PC-9 (cell line): ENCODE results near the gene SERTAD4.

Source experiments
- CTCF ChIP-seq: fragments of 200-600 bp; sonication (generic); conservative IDR thresholded peaks from 2 replicates; pipeline ENCODE4 v1.6.1; 2017; ENCODE audit warnings: mixed run types, antibody characterized with exemption, mild to moderate bottlenecking, moderate library complexity
- EZH2 ChIP-seq: fragments of 200-600 bp; sonication (generic); IDR thresholded peaks from 2 replicates; pipeline ENCODE4 v1.8.0; 2017; ENCODE audit warnings: antibody characterized with exemption, low read depth

GRCh38 chr1:210214573-210215409 lies 17.8 kb upstream of the SERTAD4 start:
- no peak for TF ChIP-seq CTCF
- no peak for TF ChIP-seq EZH2
